WI38 (cell line): Measurements from ENCODE around the gene EVX2.

Experiments used
- H3K4me3 ChIP-seq: 2 replicates; pipeline ENCODE4 v1.5.1; 2011; ENCODE audit warnings: low read depth, mild to moderate bottlenecking, control low read depth, low read length
- TF ChIP-seq, protein P1 (sequence below): IDR thresholded peaks from 2 replicates; pipeline ENCODE4 v1.5.1; 2012; ENCODE audit warnings: low read depth, mild to moderate bottlenecking, control low read depth, low read length

EVX2 gene

DNA sequence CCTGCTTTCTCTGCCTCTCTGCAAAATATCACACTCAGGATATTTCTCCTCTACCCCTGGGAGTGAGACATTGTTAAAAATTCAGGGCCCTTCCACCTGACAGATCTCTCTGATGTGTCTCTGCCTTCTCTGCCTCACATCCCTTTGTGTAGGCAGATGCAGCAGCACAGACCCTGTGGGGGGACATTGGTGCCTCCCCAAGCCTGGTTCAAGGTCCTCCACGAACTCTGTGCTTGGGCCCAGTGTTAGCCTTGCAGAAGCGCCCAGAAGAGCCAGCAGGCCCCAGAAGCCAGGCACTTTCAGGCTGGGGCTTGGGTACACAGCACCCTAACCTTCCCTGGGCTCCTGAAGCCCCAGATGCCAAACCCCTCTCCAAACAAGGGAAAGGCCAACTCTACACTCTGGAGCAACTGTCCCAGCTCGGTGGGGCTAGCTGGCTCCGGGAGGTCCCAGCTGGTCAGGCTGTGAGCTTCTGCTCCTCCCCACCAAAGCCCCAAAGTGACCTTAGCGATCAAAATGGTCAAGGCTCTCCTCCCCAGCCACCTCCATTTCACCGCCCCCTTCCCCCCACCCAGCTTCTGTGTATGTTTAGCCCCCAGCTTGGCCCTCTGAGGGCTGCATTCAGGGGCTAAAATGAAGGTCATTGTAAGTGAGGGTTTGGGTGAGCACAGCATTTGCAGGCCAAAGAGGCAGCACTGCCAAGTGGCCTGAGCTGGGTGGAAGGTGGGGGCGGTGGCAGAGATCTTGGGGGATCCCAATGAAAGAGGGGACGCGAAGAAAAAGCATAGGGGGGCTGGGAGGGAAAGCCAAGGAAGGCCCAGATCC lies 41.4 kb upstream of the EVX2 start:
- TF ChIP-seq, protein P1, sequence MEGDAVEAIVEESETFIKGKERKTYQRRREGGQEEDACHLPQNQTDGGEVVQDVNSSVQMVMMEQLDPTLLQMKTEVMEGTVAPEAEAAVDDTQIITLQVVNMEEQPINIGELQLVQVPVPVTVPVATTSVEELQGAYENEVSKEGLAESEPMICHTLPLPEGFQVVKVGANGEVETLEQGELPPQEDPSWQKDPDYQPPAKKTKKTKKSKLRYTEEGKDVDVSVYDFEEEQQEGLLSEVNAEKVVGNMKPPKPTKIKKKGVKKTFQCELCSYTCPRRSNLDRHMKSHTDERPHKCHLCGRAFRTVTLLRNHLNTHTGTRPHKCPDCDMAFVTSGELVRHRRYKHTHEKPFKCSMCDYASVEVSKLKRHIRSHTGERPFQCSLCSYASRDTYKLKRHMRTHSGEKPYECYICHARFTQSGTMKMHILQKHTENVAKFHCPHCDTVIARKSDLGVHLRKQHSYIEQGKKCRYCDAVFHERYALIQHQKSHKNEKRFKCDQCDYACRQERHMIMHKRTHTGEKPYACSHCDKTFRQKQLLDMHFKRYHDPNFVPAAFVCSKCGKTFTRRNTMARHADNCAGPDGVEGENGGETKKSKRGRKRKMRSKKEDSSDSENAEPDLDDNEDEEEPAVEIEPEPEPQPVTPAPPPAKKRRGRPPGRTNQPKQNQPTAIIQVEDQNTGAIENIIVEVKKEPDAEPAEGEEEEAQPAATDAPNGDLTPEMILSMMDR, result no peak

DNA sequence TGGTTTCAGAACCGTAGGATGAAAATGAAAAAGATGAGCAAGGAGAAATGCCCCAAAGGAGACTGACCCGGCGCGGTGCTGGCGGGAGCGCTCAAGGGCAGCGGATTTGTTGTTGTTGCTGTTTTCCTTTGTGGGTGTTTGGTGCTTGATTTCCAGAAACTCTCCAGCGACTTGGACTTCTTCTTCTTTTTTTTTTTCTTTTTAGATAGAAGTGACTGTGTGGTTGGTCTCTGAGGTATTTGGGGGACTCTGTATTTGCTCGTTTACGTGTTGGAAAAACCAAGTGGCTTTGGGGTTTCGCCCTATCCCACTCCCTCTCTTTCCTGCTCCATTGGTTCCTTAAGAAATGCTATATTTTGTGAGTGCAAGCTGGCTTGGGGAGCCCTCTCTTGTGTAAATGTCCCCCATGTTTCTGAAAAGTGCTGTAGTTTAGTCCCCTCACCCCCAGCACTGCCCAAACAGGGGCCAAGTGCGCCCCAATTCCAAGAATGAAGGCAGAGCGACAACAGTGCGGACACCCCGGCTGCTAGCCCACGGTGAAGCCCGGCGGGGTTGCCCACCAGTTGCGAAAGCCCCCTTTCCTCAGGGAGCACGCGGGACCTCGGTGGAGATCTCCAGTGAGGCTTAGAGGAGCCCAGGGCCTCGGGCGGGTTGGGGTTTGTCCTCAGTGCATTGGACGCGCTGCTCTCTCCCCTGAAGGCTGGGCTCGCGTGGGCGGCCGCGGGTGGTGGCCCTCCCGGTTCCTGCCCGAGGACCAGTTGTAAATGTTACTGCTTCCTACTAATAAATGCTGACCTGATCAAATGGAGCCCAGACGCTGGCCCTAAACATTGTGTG lies 40.6 kb upstream of the EVX2 start:
- TF ChIP-seq, protein P1, result no peak
- H3K4me3 ChIP-seq, result no peak overlapping the region

More for the DNA sequence above, 41.4 kb upstream of the EVX2 start:
- no peak overlapping the region for H3K4me3 ChIP-seq

DNA sequence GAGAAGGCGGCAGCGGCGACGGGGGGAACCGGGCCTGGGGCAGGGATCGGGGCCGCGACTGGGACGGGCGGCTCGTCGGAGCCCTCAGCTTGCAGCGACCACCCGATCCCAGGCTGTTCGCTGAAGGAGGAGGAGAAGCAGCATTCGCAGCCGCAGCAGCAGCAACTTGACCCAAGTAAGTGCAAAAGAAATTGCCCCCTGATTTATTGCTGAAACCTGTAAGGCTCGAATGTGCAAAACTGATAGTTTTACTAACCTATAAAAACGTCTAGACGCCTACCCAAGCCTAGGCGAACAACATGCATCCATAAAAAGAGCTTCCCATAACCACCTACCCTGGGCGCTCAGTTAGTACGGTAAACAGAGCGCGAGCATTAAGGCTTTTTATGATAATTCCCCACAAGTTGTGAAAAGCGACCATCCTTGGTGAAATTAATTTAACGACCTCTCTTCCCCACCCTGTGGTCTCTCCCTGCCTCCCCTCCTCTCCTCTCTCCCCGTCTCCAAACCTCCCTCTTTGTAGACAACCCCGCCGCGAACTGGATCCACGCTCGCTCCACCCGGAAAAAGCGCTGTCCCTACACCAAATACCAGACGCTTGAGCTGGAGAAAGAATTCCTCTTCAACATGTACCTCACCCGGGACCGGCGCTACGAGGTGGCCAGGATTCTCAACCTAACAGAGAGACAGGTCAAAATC lies 39.8 kb upstream of the EVX2 start:
- H3K4me3 ChIP-seq, result no peak overlapping the region
- TF ChIP-seq, protein P1, result no peak

DNA sequence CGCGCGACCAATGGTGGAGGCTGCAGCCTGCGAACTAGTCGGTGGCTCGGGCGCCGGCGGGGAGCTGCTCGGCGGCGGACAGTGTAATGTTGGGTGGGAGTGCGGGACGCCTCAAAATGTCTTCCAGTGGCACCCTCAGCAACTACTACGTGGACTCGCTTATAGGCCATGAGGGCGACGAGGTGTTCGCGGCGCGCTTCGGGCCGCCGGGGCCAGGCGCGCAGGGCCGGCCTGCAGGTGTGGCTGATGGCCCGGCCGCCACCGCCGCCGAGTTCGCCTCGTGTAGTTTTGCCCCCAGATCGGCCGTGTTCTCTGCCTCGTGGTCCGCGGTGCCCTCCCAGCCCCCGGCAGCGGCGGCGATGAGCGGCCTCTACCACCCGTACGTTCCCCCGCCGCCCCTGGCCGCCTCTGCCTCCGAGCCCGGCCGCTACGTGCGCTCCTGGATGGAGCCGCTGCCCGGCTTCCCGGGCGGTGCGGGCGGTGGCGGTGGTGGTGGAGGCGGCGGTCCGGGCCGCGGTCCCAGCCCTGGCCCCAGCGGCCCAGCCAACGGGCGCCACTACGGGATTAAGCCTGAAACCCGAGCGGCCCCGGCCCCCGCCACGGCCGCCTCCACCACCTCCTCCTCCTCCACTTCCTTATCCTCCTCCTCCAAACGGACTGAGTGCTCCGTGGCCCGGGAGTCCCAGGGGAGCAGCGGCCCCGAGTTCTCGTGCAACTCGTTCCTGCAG lies 39.1 kb upstream of the EVX2 start, which contains the start of gene HOXD9:
Gene HOXD9 (plus strand): TSS at position 37 of the 728 bp plus-strand sequence. CDS start 50 bp downstream, at position 87.
- TF ChIP-seq, protein P1, result no peak
- H3K4me3 ChIP-seq, result no peak within 1 kb of the TSS; the same call in 1 of the 2 replicates

DNA sequence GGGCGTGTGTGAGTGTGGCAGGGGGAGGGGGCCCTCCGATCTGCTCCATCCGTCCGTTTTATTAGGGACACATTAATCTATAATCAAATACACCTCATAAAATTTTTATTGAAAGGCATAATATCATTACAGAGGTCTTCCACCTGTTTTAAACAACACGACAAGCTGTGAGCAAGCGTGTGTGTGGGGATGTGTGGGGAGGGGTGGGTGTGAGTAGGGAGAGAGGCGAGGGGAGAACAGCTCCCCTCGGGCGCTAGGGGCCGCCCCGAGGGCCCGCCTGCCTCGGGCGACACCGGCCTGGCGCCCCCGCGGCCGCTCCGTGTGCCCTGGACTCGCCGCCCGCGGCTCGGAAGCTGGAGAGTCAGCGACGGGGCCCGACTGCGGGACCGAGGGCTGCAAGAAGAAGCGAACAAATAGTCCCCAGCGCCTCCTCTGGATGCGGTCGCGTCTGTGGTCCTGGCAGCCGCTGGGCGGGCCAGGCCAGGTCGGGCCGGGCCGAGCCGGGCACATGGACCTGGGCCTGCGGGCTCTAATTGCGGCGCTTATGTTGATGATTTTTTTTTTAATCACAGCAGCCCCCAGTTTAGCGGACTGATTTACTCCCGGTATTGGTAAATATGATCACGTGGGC lies 38.4 kb upstream of the EVX2 start:
- no peak overlapping the region; the same call in 1 of the 2 replicates for H3K4me3 ChIP-seq
- TF ChIP-seq, protein P1, result no peak
